Glutamatergic neuron (in vitro differentiated cells): ENCODE data around the gene B4GALNT3. TPM values are rescaled to one million over a fixed set of nuclear protein-coding genes. Genes with fewer than 3 reads are reported as not detected.

Source experiments
- DNase-seq: peaks from one replicate; pipeline ENCODE4 v3.0.0; 2022
- H3K27ac Mint-ChIP-seq: one replicate; pipeline ENCODE4 v1.8.0; 2020; ENCODE audit warnings: mild to moderate bottlenecking, mixed read lengths, inconsistent platforms; ENCODE audit not compliant: unreplicated experiment
- H3K27me3 Mint-ChIP-seq: one replicate; pipeline ENCODE4 v1.8.0; 2020; ENCODE audit warnings: mild to moderate bottlenecking, moderate library complexity, mixed read lengths, inconsistent platforms; ENCODE audit not compliant: unreplicated experiment
- H3K36me3 Mint-ChIP-seq: one replicate; pipeline ENCODE4 v1.8.0; 2020; ENCODE audit warnings: mild to moderate bottlenecking, mixed read lengths, inconsistent platforms; ENCODE audit not compliant: unreplicated experiment
- H3K4me1 Mint-ChIP-seq: one replicate; pipeline ENCODE4 v1.8.0; 2020; ENCODE audit warnings: mild to moderate bottlenecking, low read depth, mixed read lengths, inconsistent platforms; ENCODE audit not compliant: unreplicated experiment
- H3K4me3 Mint-ChIP-seq: one replicate; pipeline ENCODE4 v1.8.0; 2020; ENCODE audit warnings: mild to moderate bottlenecking, mixed read lengths, inconsistent platforms; ENCODE audit not compliant: unreplicated experiment
- H3K9me3 Mint-ChIP-seq: one replicate; pipeline ENCODE4 v1.8.0; 2020; ENCODE audit warnings: mild to moderate bottlenecking, moderate library complexity, mixed read lengths, inconsistent platforms; ENCODE audit not compliant: unreplicated experiment
- CTCF ChIP-seq: fragments of 200-600 bp; sonication (generic); IDR thresholded peaks from one replicate; pipeline ENCODE4 v1.5.0; 2021; ENCODE audit not compliant: partially characterized antibody, unreplicated experiment
- total RNA-seq: library from RNA; stranded (reverse); fragmentation: NEBNext Ultra II Directional; extraction: Animal tissue kit (Norgen Biotek cat#: 25700); gene quantifications from one replicate; pipeline ENCODE4 v1.2.1, GENCODE V29; 2021; ENCODE audit not compliant: unreplicated experiment

The B4GALNT3 gene
- total RNA-seq, 1 donor from 2014 or later, result 3.3 TPM

- H3K36me3 Mint-ChIP-seq, result peaks cover 12% of the 10 kb centered on the region
Measured at GRCh38 chr12:490260-490659, 30.5 kb downstream of the B4GALNT3 start.

GRCh38 chr12:495466-495865 is 35.7 kb downstream of the B4GALNT3 start:
- H3K9me3 Mint-ChIP-seq, result no peaks in the 10 kb centered on the region
- H3K4me1 Mint-ChIP-seq, result no peaks in the 10 kb centered on the region
- no peak for DNase-seq
- no peaks in the 10 kb centered on the region for H3K27me3 Mint-ChIP-seq
- no peak for TF ChIP-seq CTCF
- H3K36me3 Mint-ChIP-seq, result no peaks in the 10 kb centered on the region
- no peak overlapping the region for H3K27ac Mint-ChIP-seq
- H3K4me3 Mint-ChIP-seq, result no peak overlapping the region

More at GRCh38 chr12:490260-490659, 30.5 kb downstream of the B4GALNT3 start:
- TF ChIP-seq CTCF, result no peak
- H3K27me3 Mint-ChIP-seq, result no peaks in the 10 kb centered on the region
- no peak overlapping the region for H3K4me3 Mint-ChIP-seq
- no peak for DNase-seq
- H3K27ac Mint-ChIP-seq, result no peak overlapping the region
- H3K9me3 Mint-ChIP-seq, result peaks cover 5% of the 10 kb centered on the region
- no peaks in the 10 kb centered on the region for H3K4me1 Mint-ChIP-seq

GRCh38 chr12:496736-497135 is 37.0 kb downstream of the B4GALNT3 start:
- Mint-ChIP-seq H3K9me3 (no peaks in the 10 kb centered on the region), H3K36me3 (no peaks in the 10 kb centered on the region), H3K4me1 (no peaks in the 10 kb centered on the region), H3K27me3 (no peaks in the 10 kb centered on the region), H3K4me3 (no peak overlapping the region), H3K27ac (no peak overlapping the region)
- TF ChIP-seq CTCF, result no peak
- no peak for DNase-seq

- TF ChIP-seq CTCF, result no peak
- H3K4me3 Mint-ChIP-seq, result no peak overlapping the region
- H3K27ac Mint-ChIP-seq, result no peak overlapping the region
- no peak for DNase-seq
- H3K27me3 Mint-ChIP-seq, result no peaks in the 10 kb centered on the region
- H3K9me3 Mint-ChIP-seq, result no peaks in the 10 kb centered on the region
- H3K4me1 Mint-ChIP-seq, result peaks cover 2% of the 10 kb centered on the region
- H3K36me3 Mint-ChIP-seq, result no peaks in the 10 kb centered on the region
Measured at GRCh38 chr12:497501-498160, 37.9 kb downstream of the B4GALNT3 start.

GRCh38 chr12:499837-500458 is 40.2 kb downstream of the B4GALNT3 start:
- Mint-ChIP-seq H3K9me3 (no peaks in the 10 kb centered on the region), H3K4me3 (no peak overlapping the region), H3K27ac (no peak overlapping the region), H3K27me3 (peaks cover 3% of the 10 kb centered on the region), H3K36me3 (no peaks in the 10 kb centered on the region), H3K4me1 (peaks cover 2% of the 10 kb centered on the region)
- DNase-seq, result no peak
- TF ChIP-seq CTCF, result no peak
